Aorta (tissue), 5 donors: ENCODE measurements around the gene FH. TPM values are rescaled to one million over a fixed set of nuclear protein-coding genes. Genes with fewer than 3 reads are reported as not detected.

Experiments
- ATAC-seq: fragments of 200-7000 bp; cut with Tn5 transposase; one replicate; pipeline ENCODE4 v1.9.1; 2022; ENCODE audit warnings: moderate library complexity; ENCODE audit not compliant: low FRiP score
- DNase-seq, 2 donors: peaks; one replicate each; pipeline ENCODE4 v3.0.0-alpha.2; 2020
- H3K27ac ChIP-seq, 2 donors: one replicate each; pipeline ENCODE4 v1.5.1; 2013; ENCODE audit warnings: low read length in 2 of 2, mild to moderate bottlenecking in 2 of 2, moderate library complexity in 2 of 2, control low read depth in 1 of 2, inconsistent platforms in 1 of 2, low read depth in 1 of 2
- H3K27me3 ChIP-seq, 2 donors: one replicate each; pipeline ENCODE4 v1.6.1; 2013; ENCODE audit warnings: control low read depth in 1 of 2, low read length in 1 of 2, mild to moderate bottlenecking in 1 of 2, moderate library complexity in 1 of 2; ENCODE audit not compliant: insufficient read depth in 2 of 2, control insufficient read depth in 1 of 2
- H3K36me3 ChIP-seq, 2 donors: one replicate each; pipeline ENCODE4 v1.6.1; 2013; ENCODE audit warnings: control low read depth in 1 of 2, low read length in 1 of 2, mild to moderate bottlenecking in 1 of 2; ENCODE audit not compliant: insufficient read depth in 2 of 2, control insufficient read depth in 1 of 2
- H3K4me1 ChIP-seq, 2 donors: one replicate each; pipeline ENCODE4 v1.6.1; 2013; ENCODE audit warnings: low read length in 2 of 2, control low read depth in 1 of 2, mild to moderate bottlenecking in 1 of 2, moderate library complexity in 1 of 2; ENCODE audit not compliant: insufficient read depth in 2 of 2, control insufficient read depth in 1 of 2
- H3K4me3 ChIP-seq, 2 donors: one replicate each; pipeline ENCODE4 v1.5.1; 2013; ENCODE audit warnings: low read length in 2 of 2, control low read depth in 1 of 2, mild to moderate bottlenecking in 1 of 2
- H3K9me3 ChIP-seq: one replicate; pipeline ENCODE4 v1.6.1; 2013; ENCODE audit warnings: mild to moderate bottlenecking, low read length; ENCODE audit not compliant: control insufficient read depth
- WGBS, 2 donors: extraction: QIAGEN DNeasy Blood & Tissue Kit; methylation state at CpG; one replicate each; pipeline ENCODE4 v1.1.7; 2013; 5-methylcytosine and 5-hydroxymethylcytosine counted together
- intact Hi-C, 2 donors: fragments of 100-400 bp; cut with DNase I; formaldehyde crosslinking; loops; one replicate each; pipeline versions ENCODE4 v1.14.2 to v1.15.0; 2022
- long read RNA-seq, 2 donors: library from polyadenylated mRNA; unstranded; transcript quantifications; one replicate each; pipeline ENCODE4 v2.0.0, GENCODE V29; 2020 to 2021
- polyA plus RNA-seq, 2 donors: library from polyadenylated mRNA; stranded (reverse); fragments of 200-250 nt; gene quantifications; one replicate each; pipeline ENCODE4 v1.2.3, GENCODE V29; 2013
- total RNA-seq, 2 donors: library from RNA; stranded (reverse); fragmentation: NEBNext Ultra II Directional; extraction: Animal tissue kit (Norgen Biotek cat#: 25700); gene quantifications; one replicate each; pipeline ENCODE4 v1.2.1, GENCODE V29; 2021
- donor health status: healthy with polysubstance abuse.
- donor health status: Bipolar disorder and iron deficiency.
- donor health status: DM: no; HTN: no; CAD: no.
- donor health status: DM: no; HTN: no; CAD: no.
- donor health status: DM: yes; HTN: yes; CAD: no.

Gene FH
- 10 to 100 TPM; 30.3 to 32.3 TPM for total RNA-seq
- 10 to 100 TPM; 27.9 to 28.4 TPM for polyA plus RNA-seq
- long read RNA-seq, donor 1, transcript FH-201 (10 exons, 1,797 nt): major isoform, 103 of 106 reads
- long read RNA-seq, donor 1, partial matches to known transcripts: 1 of 106 reads
- long read RNA-seq, donor 1, other reads (novel, unspliced or antisense): 2 of 106 reads
- long read RNA-seq, donor 2, transcript FH-201 (10 exons, 1,797 nt): major isoform, 17 of 21 reads
- long read RNA-seq, donor 2, partial matches to known transcripts: 3 of 21 reads
- long read RNA-seq, donor 2, other reads (novel, unspliced or antisense): 1 of 21 reads

GRCh38 chr1:241519308-241520079 is at the start of gene FH:
Gene FH, minus strand, starts transcription at chr1:241519755. Its CDS starts 33 bp downstream, at chr1:241519722.
- Histone ChIP-seq H3K36me3 (peaks cover 0 to 2% of the 10 kb centered on the region in 2 donors), H3K4me1 (no peaks in the 10 kb centered on the region), H3K27ac (peak within 1 kb of the TSS; percentile 17 to 61), H3K9me3 (no peaks in the 10 kb centered on the region), H3K4me3 (peak within 1 kb of the TSS; percentile 60 to 71), H3K27me3 (peaks cover 0 to 1% of the 10 kb centered on the region in 2 donors)
- ATAC-seq (peak; percentile 99), DNase-seq (peak; percentile 97 to 98)
- intact Hi-C loops: no loop called here
- WGBS, 2 donors: 0% methylated on average over 64 to 70 of the region's 70 CpGs

GRCh38 chr1:241560849-241561187 is 41.3 kb upstream of the FH start:
- no peak for DNase-seq
- H3K36me3 ChIP-seq: no peaks in the 10 kb centered on the region
- no peak overlapping the region for H3K4me3 ChIP-seq
- ATAC-seq: no peak
- intact Hi-C loops: no loop called here
- no peaks in the 10 kb centered on the region for H3K27me3 ChIP-seq
- 88 to 89% methylated on average over 3 of the region's 3 CpGs for WGBS, 2 donors
- H3K9me3 ChIP-seq: peaks cover 2% of the 10 kb centered on the region
- no peak overlapping the region for H3K27ac ChIP-seq
- H3K4me1 ChIP-seq: no peaks in the 10 kb centered on the region

- Histone ChIP-seq H3K9me3 (peaks cover under 1% of the 10 kb centered on the region), H3K27me3 (no peaks in the 10 kb centered on the region), H3K27ac (no peak overlapping the region), H3K36me3 (no peaks in the 10 kb centered on the region), H3K4me1 (no peaks in the 10 kb centered on the region), H3K4me3 (no peak overlapping the region)
- intact Hi-C loops: no loop called here
- DNase-seq (no peak), ATAC-seq (no peak)
- WGBS, 2 donors: 67 to 72% methylated on average over 4 of the region's 4 CpGs
Observed at GRCh38 chr1:241560146-241560848, 40.7 kb upstream of the FH start.

- H3K9me3 ChIP-seq: no peaks in the 10 kb centered on the region
- no peaks in the 10 kb centered on the region for H3K36me3 ChIP-seq
- no peaks in the 10 kb centered on the region for H3K27me3 ChIP-seq
- H3K4me3 ChIP-seq: no peak overlapping the region
- H3K4me1 ChIP-seq: no peaks in the 10 kb centered on the region
- ATAC-seq (no peak), DNase-seq (no peak)
- no peak overlapping the region for H3K27ac ChIP-seq
- intact Hi-C loops: no loop called here
- 78 to 80% methylated on average over 5 of the region's 5 CpGs for WGBS, 2 donors
Observed at GRCh38 chr1:241557551-241558193, 38.1 kb upstream of the FH start.

GRCh38 chr1:241557031-241557430 is 37.5 kb upstream of the FH start:
- H3K4me3 ChIP-seq: no peak overlapping the region
- 84% methylated on average over 5 of the region's 5 CpGs for whole genome bisulfite sequencing, 2 donors
- intact Hi-C loops: no loop called here
- no peak overlapping the region for H3K27ac ChIP-seq
- no peak for DNase-seq
- H3K4me1 ChIP-seq: no peaks in the 10 kb centered on the region
- H3K36me3 ChIP-seq: no peaks in the 10 kb centered on the region
- no peak for ATAC-seq
- H3K27me3 ChIP-seq: no peaks in the 10 kb centered on the region
- H3K9me3 ChIP-seq: no peaks in the 10 kb centered on the region

- Histone ChIP-seq H3K27ac (no peak overlapping the region), H3K4me1 (no peaks in the 10 kb centered on the region), H3K9me3 (no peaks in the 10 kb centered on the region), H3K36me3 (no peaks in the 10 kb centered on the region), H3K27me3 (no peaks in the 10 kb centered on the region), H3K4me3 (no peak overlapping the region)
- WGBS, 2 donors: 89 to 92% methylated on average over 3 of the region's 3 CpGs
- DNase-seq (no peak), ATAC-seq (no peak)
- intact Hi-C loops: no loop called here
Observed at GRCh38 chr1:241555526-241555925, 36.0 kb upstream of the FH start.

- no peak overlapping the region for H3K27ac ChIP-seq
- ATAC-seq (no peak), DNase-seq (no peak)
- H3K4me3 ChIP-seq: no peak overlapping the region
- no peaks in the 10 kb centered on the region for H3K4me1 ChIP-seq
- no peaks in the 10 kb centered on the region for H3K27me3 ChIP-seq
- intact Hi-C loops: no loop called here
- no peaks in the 10 kb centered on the region for H3K9me3 ChIP-seq
- H3K36me3 ChIP-seq: no peaks in the 10 kb centered on the region
- WGBS, 2 donors: 60 to 61% methylated on average over 7 of the region's 7 CpGs
Observed at GRCh38 chr1:241553886-241554592, 34.5 kb upstream of the FH start.
